Glomerular visceral epithelial cell (primary cell): Measurements from ENCODE around the gene PXDN.
"Not testable (repeated sequence)": the region's sequence is repeated elsewhere in the genome, so short reads cannot be mapped to it uniquely, and the experiment has no call there.

Experiments used
- DNase-seq: peaks from one replicate; pipeline ENCODE4 v3.0.0-alpha.2; 2016; ENCODE audit errors: extremely low spot score

Gene PXDN

DNA sequence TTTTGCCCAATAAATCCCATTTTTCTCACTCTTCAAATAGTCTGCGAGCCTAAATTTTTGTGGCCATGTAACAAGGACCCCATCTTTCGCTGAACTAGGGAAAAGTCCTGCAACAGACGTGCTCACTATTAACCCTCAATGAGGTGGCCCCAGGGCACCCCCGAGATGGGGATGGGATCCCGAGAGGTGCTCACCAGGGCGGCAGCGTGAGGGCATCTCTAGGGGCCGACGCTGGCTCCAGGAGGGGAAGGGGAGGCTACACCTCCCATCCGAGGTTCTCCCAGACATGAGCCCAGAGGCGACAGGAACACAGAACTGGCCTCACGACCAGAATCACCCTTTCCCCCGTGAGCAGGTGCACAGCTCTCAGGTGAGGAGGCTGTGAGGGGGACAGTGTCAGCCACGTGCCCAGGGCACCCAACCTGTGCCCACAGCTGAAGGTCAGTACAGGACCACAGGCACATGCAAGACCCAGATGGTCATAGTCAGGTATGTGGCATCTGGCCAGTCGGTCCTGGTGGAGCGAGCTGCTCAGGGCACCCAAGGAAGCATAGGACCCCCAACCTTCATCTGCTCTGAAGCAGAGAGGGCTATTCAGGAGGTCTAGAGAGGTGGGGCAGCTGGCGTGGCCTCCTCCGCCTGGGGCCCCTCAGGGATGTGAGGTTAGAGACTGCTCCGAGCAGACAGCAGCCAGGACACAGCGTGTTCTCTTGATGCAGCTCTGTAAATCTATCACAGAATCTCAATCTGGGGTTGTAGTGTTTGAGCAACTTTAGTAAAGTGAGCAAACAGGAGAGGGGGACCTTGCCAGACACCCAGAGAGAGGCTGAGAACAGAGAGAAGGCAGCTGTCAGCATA lies 62.8 kb downstream of the PXDN start:
- DNase-seq: no peak

- no peak for DNase-seq
Observed at GRCh38 chr2:1681017-1681318, 63.3 kb downstream of the PXDN start.

DNA sequence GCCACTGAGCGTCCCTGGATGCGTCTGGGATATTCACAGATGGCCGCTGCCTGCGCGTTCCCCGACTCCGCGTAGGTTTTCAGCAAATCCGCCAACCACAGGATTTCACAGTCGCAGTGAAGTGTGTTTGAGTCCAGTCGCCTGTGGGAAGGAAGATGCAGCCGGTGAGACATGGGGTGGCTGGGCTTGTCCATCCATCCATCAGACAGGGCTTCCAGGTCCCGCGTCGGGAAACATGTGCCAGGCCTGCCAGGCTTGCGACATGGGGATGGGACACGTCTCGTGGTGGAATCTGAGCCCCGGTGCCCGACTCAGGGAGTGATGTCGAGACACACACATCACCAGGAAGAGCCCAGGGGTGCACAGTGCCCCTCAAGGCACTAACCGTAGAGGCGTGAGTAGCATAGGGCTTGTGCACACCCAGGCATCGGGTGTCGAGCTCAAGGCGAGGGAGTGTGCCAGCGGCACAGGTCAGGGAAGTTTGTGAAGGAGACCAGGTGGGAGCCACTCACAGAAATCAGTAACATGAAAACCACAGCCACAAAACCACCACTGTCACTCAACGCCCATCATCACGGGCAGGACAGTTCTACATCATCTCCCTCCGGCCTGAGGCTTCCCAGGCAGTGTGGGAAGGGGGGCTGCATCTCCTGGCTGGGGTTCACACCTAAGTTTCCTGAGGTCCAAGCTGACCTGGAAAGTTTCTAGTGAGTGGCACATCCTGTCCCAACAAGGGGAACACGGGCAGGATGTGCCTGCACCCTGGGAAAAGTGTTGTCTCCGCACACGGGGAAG lies 63.9 kb downstream of the PXDN start:
- no peak for DNase-seq

GRCh38 chr2:1679488-1680039 lies 64.8 kb downstream of the PXDN start:
- DNase-seq: not testable (repeated sequence)

DNA sequence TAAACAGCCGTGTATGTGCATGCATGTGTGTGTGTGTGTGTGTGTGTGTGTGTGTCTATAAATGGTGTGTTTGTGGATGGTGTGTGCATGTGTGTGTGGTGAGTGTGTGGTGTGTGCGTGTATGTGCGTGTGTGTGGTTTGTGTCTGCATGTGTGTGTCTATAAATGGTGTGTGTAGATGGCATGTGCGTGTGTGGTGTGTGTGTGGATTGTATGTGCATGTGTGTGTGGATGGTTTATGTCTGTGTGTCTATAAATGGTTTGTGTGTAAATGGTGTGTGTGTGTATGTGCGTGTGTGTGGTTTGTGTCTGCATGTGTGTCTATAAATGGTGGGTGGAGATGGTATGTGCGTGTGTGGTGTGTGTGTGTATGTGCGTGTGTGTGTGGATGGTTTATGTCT lies 65.2 kb downstream of the PXDN start:
- not testable (repeated sequence) for DNase-seq

- DNase-seq: no peak
Observed at GRCh38 chr2:1678609-1679008, 65.7 kb downstream of the PXDN start.

DNA sequence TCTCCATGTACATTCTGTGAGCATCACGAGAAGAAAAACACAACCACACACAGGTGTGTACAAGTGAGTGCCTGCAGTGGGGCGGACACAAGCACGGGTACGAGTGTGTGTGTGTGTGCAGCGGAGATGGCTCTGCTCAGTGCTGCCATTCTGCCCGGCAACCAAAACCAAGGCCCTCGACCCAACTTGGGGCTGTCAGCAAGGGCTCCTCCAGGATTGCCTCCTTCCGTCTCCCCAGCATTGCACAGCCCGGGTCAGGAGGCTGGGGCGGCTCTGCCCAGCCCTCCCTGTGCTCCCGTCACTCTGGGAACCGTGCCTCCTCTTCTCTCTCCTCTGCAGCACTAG lies 66.5 kb downstream of the PXDN start:
- DNase-seq: no peak

GRCh38 chr2:1676913-1677820 lies 67.1 kb downstream of the PXDN start:
- DNase-seq: no peak

GRCh38 chr2:1676091-1676912 lies 68.0 kb downstream of the PXDN start:
- DNase-seq: no peak

GRCh38 chr2:1675633-1676032 lies 68.7 kb downstream of the PXDN start:
- peak; percentile 91 for DNase-seq

DNA sequence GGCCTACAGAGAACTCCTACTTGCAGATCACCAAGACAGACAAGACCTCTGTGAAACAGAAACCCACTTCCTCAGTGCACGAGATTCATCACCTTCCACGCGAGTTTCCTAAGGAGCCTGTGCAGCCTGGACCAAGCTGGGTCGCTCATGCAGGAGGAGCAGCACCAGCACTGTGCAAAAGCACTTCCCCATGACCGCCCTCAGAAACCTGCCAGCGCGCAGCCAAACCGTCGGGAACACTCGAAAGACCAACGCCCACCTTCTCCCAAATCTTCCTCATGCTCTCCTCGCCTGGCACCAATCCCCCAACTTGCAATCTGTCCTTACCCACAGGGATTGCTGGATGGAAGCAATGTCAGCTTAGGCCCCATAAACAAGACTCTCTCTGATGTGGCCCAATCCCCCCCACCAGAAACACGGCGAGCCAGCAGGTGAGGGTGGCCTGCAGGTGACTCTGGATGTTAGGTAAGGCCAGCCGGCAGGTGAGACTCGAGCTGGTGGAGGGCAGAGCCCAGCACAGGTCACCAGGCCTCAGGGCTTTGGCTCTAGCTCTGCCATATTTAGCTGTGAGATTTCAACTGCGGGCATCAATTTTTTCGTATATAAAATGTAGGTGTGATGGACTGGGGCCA lies 69.4 kb downstream of the PXDN start:
- DNase-seq: no peak

DNA sequence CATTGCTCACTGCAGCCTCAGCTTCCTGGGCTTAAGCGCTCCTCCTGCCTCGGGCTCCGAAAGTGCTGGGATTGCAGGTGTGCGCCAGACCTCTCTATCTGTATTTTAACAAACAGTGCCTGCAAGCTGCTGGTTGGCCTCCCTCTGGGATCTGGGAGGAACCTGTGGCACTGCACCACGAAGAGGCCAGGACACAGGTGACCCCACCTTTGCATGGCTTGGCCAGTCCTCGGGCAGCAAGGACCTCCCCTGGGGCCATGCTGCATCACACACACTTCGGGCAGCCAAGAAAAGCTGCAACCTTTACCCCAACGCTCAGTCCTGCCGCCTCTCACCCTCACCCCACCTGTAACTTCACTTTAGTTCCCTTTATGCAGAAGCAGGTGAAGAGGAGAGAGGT lies 70.0 kb downstream of the PXDN start:
- DNase-seq: no peak

DNA sequence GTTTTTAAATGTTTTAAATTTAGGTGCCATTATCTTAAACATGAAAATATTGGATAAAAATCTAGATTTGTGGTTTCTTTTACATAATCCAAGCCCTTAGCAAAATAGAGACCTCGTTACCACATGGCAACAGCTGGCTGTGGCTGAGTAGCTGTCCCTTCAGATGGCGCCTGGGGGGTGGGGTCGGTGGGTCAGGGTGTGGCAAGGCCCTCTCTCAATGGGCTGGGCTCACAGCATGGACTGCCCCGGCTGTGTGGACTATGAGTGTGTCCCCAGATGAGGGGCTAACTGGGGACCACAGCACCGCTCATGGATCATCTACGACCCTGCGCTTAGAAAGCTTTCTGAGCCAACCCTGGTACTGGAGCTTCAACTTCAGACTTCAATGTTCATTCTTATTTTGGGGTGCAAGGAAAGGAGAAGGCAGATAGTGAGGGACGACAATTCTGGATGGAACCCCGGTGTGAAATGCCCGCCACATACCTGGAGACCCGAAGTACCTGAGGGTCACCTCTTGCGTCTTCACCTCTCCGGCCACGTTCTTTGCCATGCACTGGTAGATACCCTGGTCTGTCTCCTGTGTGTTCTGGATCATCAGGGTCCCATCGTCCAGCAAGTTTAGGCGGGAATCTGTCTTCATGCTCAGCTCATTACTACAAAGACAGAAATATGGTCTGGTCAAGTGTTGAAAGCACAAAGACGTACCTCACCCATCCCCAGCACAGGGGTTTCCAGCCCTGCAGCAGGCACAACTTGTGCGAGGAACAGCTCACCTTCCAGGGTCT lies 71.0 kb downstream of the PXDN start:
- DNase-seq: no peak

- no peak for DNase-seq
Observed at GRCh38 chr2:1672738-1673137, 71.6 kb downstream of the PXDN start.

GRCh38 chr2:1671916-1672315 lies 72.4 kb downstream of the PXDN start:
- DNase-seq: no peak

- no peak for DNase-seq
Observed at GRCh38 chr2:1670636-1671035, 73.7 kb downstream of the PXDN start.

DNA sequence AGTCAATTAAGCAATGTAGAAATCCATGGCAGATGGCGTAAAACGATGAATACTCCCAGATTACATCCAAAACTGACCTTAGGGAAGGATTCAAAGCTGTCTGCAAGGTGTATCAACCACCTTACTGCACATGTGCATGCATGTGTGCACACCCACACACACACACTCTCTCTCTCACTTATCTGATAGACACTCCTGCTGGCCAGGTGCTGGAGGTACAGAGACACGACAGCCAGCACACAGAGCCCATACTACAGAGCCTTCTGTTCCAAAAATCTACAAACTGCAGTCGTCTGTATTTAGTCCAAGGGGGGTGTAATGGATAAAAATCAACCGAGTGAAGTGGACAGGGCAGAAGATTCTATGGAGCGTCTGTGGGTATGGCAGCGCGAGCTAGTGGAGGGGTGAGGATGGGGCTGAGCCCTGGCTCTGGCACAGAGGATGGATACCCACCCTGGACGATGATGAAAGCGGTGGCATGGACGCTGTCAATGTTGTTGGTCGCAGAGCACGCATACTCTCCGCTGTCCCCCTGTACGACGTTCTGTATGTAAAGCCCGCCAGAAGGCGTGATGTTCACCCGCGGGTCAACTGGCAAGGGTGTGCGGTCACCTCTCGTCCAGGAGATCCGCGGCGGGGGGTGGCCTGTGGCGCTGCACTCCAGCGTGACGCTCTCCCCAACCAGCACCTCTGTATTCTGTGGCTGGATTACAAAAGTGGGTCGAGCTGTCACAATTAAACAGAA lies 78.4 kb downstream of the PXDN start:
- DNase-seq: no peak

DNA sequence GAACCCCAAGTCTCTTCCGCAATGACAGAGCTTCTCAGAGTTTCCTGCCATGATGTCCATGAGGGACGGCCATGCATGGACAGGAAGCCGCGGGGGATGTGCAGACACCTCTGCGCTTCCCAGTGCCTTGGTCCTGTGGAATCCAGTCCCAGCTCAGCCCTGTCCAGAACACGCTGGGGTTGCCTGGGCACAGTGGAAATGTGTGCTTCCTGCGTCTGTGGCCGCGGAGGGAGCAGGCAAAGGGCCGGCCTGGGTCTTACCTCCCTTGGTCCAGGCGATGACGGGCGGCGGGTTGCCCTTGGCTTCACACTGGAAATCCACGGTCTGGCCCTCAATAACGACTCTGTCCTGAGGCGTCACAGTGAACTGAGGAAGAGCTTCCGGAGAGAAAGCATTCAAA lies 79.6 kb downstream of the PXDN start:
- no peak for DNase-seq

- DNase-seq: no peak
Observed at GRCh38 chr2:1664076-1664605, 80.2 kb downstream of the PXDN start.
